RCC 7860 (cell line): Measurements from ENCODE around the gene EEF1A1.
"Not testable (repeated sequence)": the region's sequence is repeated elsewhere in the genome, so short reads cannot be mapped to it uniquely, and the experiment has no call there.

Experiments
- DNase-seq: peaks from one replicate; pipeline ENCODE4 v3.0.0-alpha.2; 2015; ENCODE audit warnings: low spot score
- FAIRE-seq: peaks from 2 replicates; lab custom pipeline; 2012; peaks lifted over from hg19 to GRCh38; lab: Jason Lieb, UNC

EEF1A1 gene

GRCh38 chr6:73520688-73521350, at the start of gene EEF1A1:
EEF1A1 (minus strand) TSS chr6:73521032; CDS start chr6:73520026, 1,006 bp downstream.
- FAIRE-seq = peak; percentile 76
- peak; percentile 97 for DNase-seq

GRCh38 chr6:73569121-73569520, 48.3 kb upstream of the EEF1A1 start:
- DNase-seq = no peak
- no peak for FAIRE-seq

- FAIRE-seq = no peak
Measured at GRCh38 chr6:73566954-73567591, 46.2 kb upstream of the EEF1A1 start.

GRCh38 chr6:73566486-73566871, 45.6 kb upstream of the EEF1A1 start:
- FAIRE-seq, DNase-seq: not testable (repeated sequence)

More at GRCh38 chr6:73566954-73567591, 46.2 kb upstream of the EEF1A1 start:
- peak; percentile 66 for DNase-seq

GRCh38 chr6:73565767-73566485, 45.1 kb upstream of the EEF1A1 start:
- no peak for DNase-seq

GRCh38 chr6:73564578-73565345, 43.9 kb upstream of the EEF1A1 start:
- no peak for DNase-seq
- no peak for FAIRE-seq

More at GRCh38 chr6:73565767-73566485, 45.1 kb upstream of the EEF1A1 start:
- FAIRE-seq = no peak

GRCh38 chr6:73562558-73562957, 41.7 kb upstream of the EEF1A1 start:
- FAIRE-seq (no peak), DNase-seq (no peak)

GRCh38 chr6:73560853-73561407, 40.1 kb upstream of the EEF1A1 start:
- no peak for FAIRE-seq
- no peak for DNase-seq

GRCh38 chr6:73560182-73560732, 39.4 kb upstream of the EEF1A1 start:
- FAIRE-seq = no peak

GRCh38 chr6:73559399-73559794, 38.6 kb upstream of the EEF1A1 start:
- DNase-seq, FAIRE-seq: not testable (repeated sequence)

More at GRCh38 chr6:73560182-73560732, 39.4 kb upstream of the EEF1A1 start:
- no peak for DNase-seq

GRCh38 chr6:73558624-73559398, 38.0 kb upstream of the EEF1A1 start:
- FAIRE-seq (no peak), DNase-seq (no peak)

- DNase-seq = no peak
- no peak for FAIRE-seq
Measured at GRCh38 chr6:73556836-73557235, 36.0 kb upstream of the EEF1A1 start.

GRCh38 chr6:73555380-73555949, 34.6 kb upstream of the EEF1A1 start:
- not testable (repeated sequence) for DNase-seq, FAIRE-seq

- FAIRE-seq, DNase-seq: not testable (repeated sequence)
Measured at GRCh38 chr6:73551115-73551514, 30.3 kb upstream of the EEF1A1 start.

GRCh38 chr6:73548458-73549446, 27.9 kb upstream of the EEF1A1 start:
- no peak for FAIRE-seq
- DNase-seq = no peak

- FAIRE-seq = no peak
- no peak for DNase-seq
Measured at GRCh38 chr6:73547036-73547435, 26.2 kb upstream of the EEF1A1 start.

- DNase-seq (no peak), FAIRE-seq (no peak)
Measured at GRCh38 chr6:73542891-73543290, 22.1 kb upstream of the EEF1A1 start.

GRCh38 chr6:73542481-73542880, 21.6 kb upstream of the EEF1A1 start:
- FAIRE-seq, DNase-seq: not testable (repeated sequence)
